Prostate gland (tissue), 2 donors: Measurements from ENCODE around the gene PCDHGB6. TPM values are rescaled to one million over a fixed set of nuclear protein-coding genes. Genes with fewer than 3 reads are reported as not detected.
"Not testable (repeated sequence)": the region's sequence is repeated elsewhere in the genome, so short reads cannot be mapped to it uniquely, and the experiment has no call there.

Experiments
- DNase-seq: peaks from one replicate; pipeline ENCODE4 v3.0.0-alpha.2; 2019; ENCODE audit warnings: low spot score
- H3K27ac ChIP-seq, 2 donors: fragments of 200-600 bp; sonication (generic); 2 replicates each; pipeline ENCODE4 v1.5.1; 2017 to 2019
- H3K27me3 ChIP-seq: fragments of 200-600 bp; sonication (generic); replicated peaks from 2 replicates; pipeline ENCODE4 v1.5.1; 2019; ENCODE audit not compliant: insufficient read depth
- H3K36me3 ChIP-seq, 2 donors: fragments of 200-600 bp; sonication (generic); 1 replicate in 1 of 2; 2 replicates in 1 of 2; pipeline versions ENCODE4 v1.5.1 to v1.8.1; 2017 to 2019
- H3K4me1 ChIP-seq: fragments of 200-600 bp; sonication (generic); replicated peaks from 2 replicates; pipeline ENCODE4 v1.5.1; 2019
- H3K4me3 ChIP-seq, 2 donors: fragments of 200-600 bp; sonication (generic); 2 replicates each; pipeline ENCODE4 v1.5.1; 2017 to 2019
- H3K9me3 ChIP-seq: fragments of 200-600 bp; sonication (generic); 2 replicates; pipeline ENCODE4 v1.5.1; 2017
- CTCF ChIP-seq, 4 experiments: fragments of 200-600 bp in 2 of 4; fragments of 450-650 bp in 2 of 4; sonication (generic) in 2 of 4; IDR thresholded peaks; 1 replicate in 3 of 4; 2 replicates in 1 of 4; pipeline ENCODE4 v1.5.1; 2016 to 2019; ENCODE audit warnings: antibody characterized with exemption in 4 of 4, mild to moderate bottlenecking in 2 of 4, moderate library complexity in 2 of 4
- POLR2A ChIP-seq: fragments of 450-650 bp; IDR thresholded peaks from one replicate; pipeline ENCODE4 v1.6.1; 2016; ENCODE audit warnings: antibody characterized with exemption, mild to moderate bottlenecking
- POLR2AphosphoS5 ChIP-seq: sonication (generic); formaldehyde crosslinking; IDR thresholded peaks from one replicate; pipeline ENCODE4 v1.6.1; 2017; ENCODE audit warnings: antibody characterized with exemption
- WGBS: methylation state at CpG from one replicate; pipeline ENCODE4 v1.1.5; 2018; 5-methylcytosine and 5-hydroxymethylcytosine counted together
- intact Hi-C: fragments of 100-400 bp; cut with DNase I; formaldehyde crosslinking; loops from one replicate; pipeline ENCODE4 v1.14.2; 2022
- total RNA-seq, 2 donors: library from RNA; depleted of rRNA; stranded (reverse); fragments of >200 nt; gene quantifications; one replicate each; pipeline ENCODE4 v1.1.0, GENCODE V29; 2016

Gene PCDHGB6
- total RNA-seq, 2 donors from 2014 or later: 5.2 to 11.0 TPM

- Histone ChIP-seq H3K36me3 (no peaks in the 10 kb centered on the region), H3K27me3 (peaks cover 2% of the 10 kb centered on the region), H3K27ac (no peak overlapping the region), H3K9me3 (no peaks in the 10 kb centered on the region), H3K4me3 (no peak overlapping the region), H3K4me1 (no peaks in the 10 kb centered on the region)
- intact Hi-C loops: loop anchor here (10.0 kb wide), 1 partner anchor 113 kb away; no protein-coding TSS in a partner anchor
- DNase-seq: no peak
- TF ChIP-seq POLR2AphosphoS5 (no peak), CTCF (IDR thresholded peaks at IDR 0.05) (no peak), POLR2A (no peak)
- 56% methylated on average over 3 of the region's 3 CpGs for WGBS
These were observed 3.8 kb downstream of the PCDHGB6 start for GRCh38 chr5:141411575-141411974.

GRCh38 chr5:141412854-141413539 lies 5.2 kb downstream of the PCDHGB6 start, which contains the start of gene PCDHGA10:
TSS of gene PCDHGA10 (plus strand) at chr5:141412987. CDS start at chr5:141413176, 189 bp downstream.
- peak within 1 kb of the TSS; percentile 5 to 27 for H3K4me3 ChIP-seq
- peak; percentile 55 for DNase-seq
- TF ChIP-seq POLR2A: no peak
- peak; percentile 5 for TF ChIP-seq POLR2AphosphoS5
- peak in 3 of 4 experiments; percentile 24 to 46 (median 38) for TF ChIP-seq CTCF (IDR thresholded peaks at IDR 0.05)
- H3K36me3 ChIP-seq: no peaks in the 10 kb centered on the region
- intact Hi-C loops: loop anchor here (10.0 kb wide), 1 partner anchor 112 kb away; no protein-coding TSS in a partner anchor
- 16% methylated on average over 31 of the region's 31 CpGs for WGBS
- no peaks in the 10 kb centered on the region for H3K4me1 ChIP-seq
- H3K27ac ChIP-seq: peak within 1 kb of the TSS in 1 of 2 donors; percentile 39
- peaks cover 2% of the 10 kb centered on the region for H3K27me3 ChIP-seq
- H3K9me3 ChIP-seq: no peaks in the 10 kb centered on the region

GRCh38 chr5:141413540-141414069 lies 5.8 kb downstream of the PCDHGB6 start:
- Histone ChIP-seq H3K9me3 (no peaks in the 10 kb centered on the region), H3K4me3 (peak overlapping the region; percentile 5 to 27), H3K4me1 (no peaks in the 10 kb centered on the region), H3K27me3 (peaks cover 2% of the 10 kb centered on the region), H3K36me3 (no peaks in the 10 kb centered on the region), H3K27ac (no peak overlapping the region)
- intact Hi-C loops: loop anchor here (10.0 kb wide), 1 partner anchor 111 kb away; no protein-coding TSS in a partner anchor
- TF ChIP-seq POLR2AphosphoS5: no peak
- TF ChIP-seq POLR2A: no peak
- TF ChIP-seq CTCF (IDR thresholded peaks at IDR 0.05): no peak
- DNase-seq: no peak
- WGBS: 16% methylated on average over 25 of the region's 25 CpGs

- H3K36me3 ChIP-seq, H3K4me1 ChIP-seq, DNase-seq, H3K27me3 ChIP-seq, H3K9me3 ChIP-seq, H3K4me3 ChIP-seq, H3K27ac ChIP-seq: not testable (repeated sequence)
- 25% methylated on average over 37 of the region's 46 CpGs for WGBS
- intact Hi-C loops: loop anchor here (10.0 kb wide), 1 partner anchor 110 kb away; no protein-coding TSS in a partner anchor
These were observed 6.9 kb downstream of the PCDHGB6 start for GRCh38 chr5:141414548-141415274.

- not testable (repeated sequence) for H3K27ac ChIP-seq, H3K27me3 ChIP-seq, DNase-seq, H3K4me1 ChIP-seq, H3K9me3 ChIP-seq, H3K4me3 ChIP-seq, H3K36me3 ChIP-seq
- WGBS: 26% methylated on average over 18 of the region's 24 CpGs
- intact Hi-C loops: loop anchor here (10.0 kb wide), 1 partner anchor 110 kb away; no protein-coding TSS in a partner anchor
These were observed 7.4 kb downstream of the PCDHGB6 start for GRCh38 chr5:141415275-141415618.
